Measurements from ENCODE around the gene PIM3. TPM values are rescaled to one million over a fixed set of nuclear protein-coding genes. Genes with fewer than 3 reads are reported as not detected.

PIM3 gene
- total RNA-seq, 1 experiment from 2014 or later, result 67.0 TPM

GRCh38 chr22:49953680-49954344, 6.8 kb upstream of the PIM3 start:
- ChIA-PET POLR2A (ENCODE audit: unreplicated experiment) (no interaction called here), CTCF (interaction anchor here (0.6 to 1.1 kb wide), 2 partner anchors 77 to 190 kb away, joined by 4 to 5 read pairs; no protein-coding TSS in a partner anchor)
- H4K20me1 ChIP-seq (ENCODE audit: insufficient read depth), result no peaks in the 10 kb centered on the region
- H3K36me3 ChIP-seq (ENCODE audit: low read depth), result no peaks in the 10 kb centered on the region
- intact Hi-C loops (cut with micrococcal nuclease; ENCODE audit: unreplicated experiment), result no loop called here
- no peaks in the 10 kb centered on the region for H3K27me3 ChIP-seq (ENCODE audit: insufficient read depth, low read depth)
- H3K4me2 ChIP-seq, result no peak overlapping the region
- no peak for TF ChIP-seq EZH2 (IDR thresholded peaks at IDR 0.05; ENCODE audit: low read depth)
- no peak for TF ChIP-seq CTCF (conservative IDR thresholded peaks at IDR 0.05)
- no peak overlapping the region for H3K27ac ChIP-seq
- no peak for DNase-seq
- H3K4me3 ChIP-seq, result no peak overlapping the region
- peaks cover 43% of the 10 kb centered on the region for H3K4me1 ChIP-seq (replicated peaks; ENCODE audit: insufficient read depth)
- no TSS peak for BruUV-seq (replicated peaks)
- no peak overlapping the region for H2AFZ ChIP-seq
- peaks cover 22% of the 10 kb centered on the region for H3F3A ChIP-seq (ENCODE audit: insufficient read depth, low read depth)
- H3K9me3 ChIP-seq (ENCODE audit: insufficient read depth, low read depth), result no peaks in the 10 kb centered on the region
- H3K9me2 ChIP-seq (ENCODE audit: insufficient read depth), result no peaks in the 10 kb centered on the region
- H3K79me2 ChIP-seq (ENCODE audit: low read depth), result no peaks in the 10 kb centered on the region

- BruUV-seq (replicated peaks), result no TSS peak
- no peak overlapping the region for H3K4me2 ChIP-seq
- 0 out of 2 replicates have a peak, but pooled peaks cover 4% of the 10 kb centered on the region for H3K79me2 ChIP-seq (ENCODE audit: low read depth)
- POLR2A ChIA-PET (ENCODE audit: unreplicated experiment), result interaction anchor here (0.6 kb wide), 1 partner anchor 24 kb away, joined by 4 read pairs; no protein-coding TSS in a partner anchor
- no peak for TF ChIP-seq EZH2 (IDR thresholded peaks at IDR 0.05; ENCODE audit: low read depth)
- no peak for TF ChIP-seq CTCF (conservative IDR thresholded peaks at IDR 0.05)
- peaks cover 24% of the 10 kb centered on the region for H3F3A ChIP-seq (ENCODE audit: insufficient read depth, low read depth)
- H3K4me1 ChIP-seq (replicated peaks; ENCODE audit: insufficient read depth), result peaks cover 43% of the 10 kb centered on the region
- no peaks in the 10 kb centered on the region for H3K9me2 ChIP-seq (ENCODE audit: insufficient read depth)
- no peak overlapping the region for H3K27ac ChIP-seq
- H3K36me3 ChIP-seq (ENCODE audit: low read depth), result no peaks in the 10 kb centered on the region
- CTCF ChIA-PET, result interaction anchor here (1.1 kb wide), 1 partner anchor 76 kb away, joined by 4 read pairs; no protein-coding TSS in a partner anchor
- no peaks in the 10 kb centered on the region for H3K27me3 ChIP-seq (ENCODE audit: insufficient read depth, low read depth)
- H4K20me1 ChIP-seq (ENCODE audit: insufficient read depth), result no peaks in the 10 kb centered on the region
- intact Hi-C loops (cut with micrococcal nuclease; ENCODE audit: unreplicated experiment), result no loop called here
- H3K9me3 ChIP-seq (ENCODE audit: insufficient read depth, low read depth), result no peaks in the 10 kb centered on the region
- no peak overlapping the region for H3K4me3 ChIP-seq
- no peak overlapping the region for H2AFZ ChIP-seq
- DNase-seq, result no peak
Measured at GRCh38 chr22:49954354-49954753, 6.2 kb upstream of the PIM3 start.

GRCh38 chr22:49954991-49955580, 5.5 kb upstream of the PIM3 start:
- H3K4me3 ChIP-seq, result no peak overlapping the region
- peaks cover 31% of the 10 kb centered on the region for H3F3A ChIP-seq (ENCODE audit: insufficient read depth, low read depth)
- TF ChIP-seq EZH2 (IDR thresholded peaks at IDR 0.05; ENCODE audit: low read depth) (no peak), CTCF (conservative IDR thresholded peaks at IDR 0.05) (no peak)
- no TSS peak for BruUV-seq (replicated peaks)
- no peak for DNase-seq
- no peaks in the 10 kb centered on the region for H3K27me3 ChIP-seq (ENCODE audit: insufficient read depth, low read depth)
- H3K9me3 ChIP-seq (ENCODE audit: insufficient read depth, low read depth), result no peaks in the 10 kb centered on the region
- peaks cover 43% of the 10 kb centered on the region for H3K4me1 ChIP-seq (replicated peaks; ENCODE audit: insufficient read depth)
- H3K79me2 ChIP-seq (ENCODE audit: low read depth), result 0 out of 2 replicates have a peak, but pooled peaks cover 6% of the 10 kb centered on the region
- no peak overlapping the region for H3K4me2 ChIP-seq
- no peak overlapping the region for H3K27ac ChIP-seq
- POLR2A ChIA-PET (ENCODE audit: unreplicated experiment), result interaction anchor here (0.6 kb wide), 2 partner anchors 16 to 24 kb away, joined by 4 to 5 read pairs; no protein-coding TSS in a partner anchor
- intact Hi-C loops (cut with micrococcal nuclease; ENCODE audit: unreplicated experiment), result no loop called here
- no peaks in the 10 kb centered on the region for H3K9me2 ChIP-seq (ENCODE audit: insufficient read depth)
- no peak overlapping the region for H2AFZ ChIP-seq
- H4K20me1 ChIP-seq (ENCODE audit: insufficient read depth), result no peaks in the 10 kb centered on the region
- no peaks in the 10 kb centered on the region for H3K36me3 ChIP-seq (ENCODE audit: low read depth)
- CTCF ChIA-PET, result interaction anchor here (0.6 kb wide), 1 partner anchor 73 kb away, joined by 4 read pairs; no protein-coding TSS in a partner anchor

Measured in PC-9 (cell line).